Measurements from ENCODE around the gene CD247.
"Not testable (repeated sequence)": the region's sequence is repeated elsewhere in the genome, so short reads cannot be mapped to it uniquely, and the experiment has no call there.

CD247 gene

DNA sequence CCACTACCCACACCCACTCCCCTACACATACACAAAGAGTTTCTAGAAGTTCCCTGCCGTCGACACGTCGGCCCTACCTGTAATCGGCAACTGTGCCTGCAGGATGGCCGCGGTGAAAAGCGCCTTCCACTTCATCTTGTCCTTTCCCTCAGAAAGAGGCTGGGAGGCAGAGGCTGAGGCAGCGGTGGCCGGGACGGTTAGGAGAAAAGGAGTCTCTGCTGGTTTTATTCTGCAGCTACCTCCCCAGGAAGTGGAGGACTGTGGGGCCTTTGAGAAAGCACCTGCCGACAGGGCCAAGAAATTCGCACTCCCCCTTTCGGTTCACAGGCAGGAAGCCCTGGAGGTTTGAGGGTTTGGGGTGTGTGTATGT, at the start of gene CD247:
CD247 (minus strand) TSS at position 199 of the 370 bp plus-strand sequence; CDS start at position 135, 64 bp downstream.
- DNase-seq = no peak

GRCh38 chr1:167567663-167568062, 49.3 kb upstream of the CD247 start:
- DNase-seq = no peak

DNA sequence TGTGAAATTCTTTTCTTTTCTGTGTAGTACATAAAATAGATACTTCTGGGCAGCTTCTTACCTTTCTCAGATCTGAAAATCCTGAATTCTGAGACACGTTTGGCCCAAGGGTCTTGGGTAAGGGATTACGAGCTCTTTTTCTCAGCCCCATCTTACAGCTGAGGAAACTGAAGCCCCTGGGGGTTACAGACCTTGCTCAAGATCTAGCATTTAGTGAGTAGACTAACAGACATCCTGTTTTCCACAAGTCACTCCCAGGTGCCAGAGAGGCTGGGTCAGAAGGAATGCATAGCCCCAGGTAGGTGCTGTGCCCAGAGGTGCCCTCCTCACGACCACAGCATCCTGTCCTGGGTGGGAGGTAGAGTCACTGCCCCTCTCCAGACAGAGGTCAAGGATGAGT, 48.4 kb upstream of the CD247 start:
- DNase-seq = no peak

GRCh38 chr1:167565922-167566321, 47.6 kb upstream of the CD247 start:
- DNase-seq = no peak

DNA sequence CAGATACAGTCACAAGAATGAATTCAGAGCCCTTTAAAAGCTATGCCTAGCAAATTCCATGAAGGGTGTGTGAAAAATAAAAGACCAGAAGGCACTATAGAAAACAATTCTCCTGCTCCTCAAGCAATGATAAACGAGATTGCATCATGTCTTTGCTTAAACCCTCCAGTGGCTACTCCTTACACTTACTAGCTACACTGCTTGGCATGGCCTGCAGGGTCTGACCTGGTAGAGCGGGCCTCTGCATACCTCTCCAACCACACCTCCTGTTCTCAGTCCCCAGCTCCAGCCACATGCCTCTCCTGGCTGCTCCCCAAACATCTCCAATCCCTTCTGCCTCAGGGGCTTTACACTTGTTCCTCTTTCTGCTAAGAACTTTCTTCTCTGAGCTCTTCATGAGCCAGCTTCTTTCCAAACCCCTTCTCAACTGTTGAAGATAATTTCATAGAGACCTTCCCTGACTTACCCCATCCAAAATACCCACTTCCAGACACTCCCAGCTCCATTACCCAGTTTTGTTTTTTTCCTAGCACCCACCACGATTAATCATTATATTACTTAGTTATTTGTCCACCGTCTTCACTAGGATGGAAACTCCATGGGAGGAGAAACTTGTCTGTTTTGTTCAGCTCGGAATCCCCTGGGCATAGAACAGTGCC, 46.4 kb upstream of the CD247 start:
- DNase-seq = peak; percentile 38 to 70 (median 58)

- peak; percentile 82 to 93 (median 89) for DNase-seq
Measured at GRCh38 chr1:167563579-167564246, 45.4 kb upstream of the CD247 start.

- DNase-seq = peak; percentile 53 to 82 (median 75)
Measured at GRCh38 chr1:167562702-167563101, 44.4 kb upstream of the CD247 start.

DNA sequence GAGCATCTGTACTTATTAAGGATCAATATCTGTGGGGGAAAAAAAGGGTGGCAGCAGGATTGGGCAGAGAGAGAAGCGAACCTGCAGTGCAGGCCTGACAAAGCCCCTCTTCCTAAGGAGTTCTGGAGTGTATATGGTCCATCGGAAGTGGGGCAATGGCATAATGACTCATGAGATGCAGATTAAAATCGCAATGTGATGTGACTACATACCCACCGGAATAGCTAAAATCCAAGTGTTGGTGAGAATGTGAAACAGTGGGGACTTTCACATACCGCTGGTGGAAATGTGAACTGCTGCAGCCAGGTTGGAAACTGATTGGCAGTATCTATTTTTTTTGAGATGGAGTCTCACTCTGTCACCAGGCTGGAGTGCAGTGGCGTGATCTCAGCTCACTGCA, 43.4 kb upstream of the CD247 start:
- DNase-seq = peak in 1 of 3 donors; percentile 33

- peak; percentile 87 to 93 (median 92) for DNase-seq
Measured at GRCh38 chr1:167555971-167556714, 37.8 kb upstream of the CD247 start.

GRCh38 chr1:167555072-167555471, 36.7 kb upstream of the CD247 start:
- DNase-seq = not testable (repeated sequence)

GRCh38 chr1:167554028-167554779, 35.9 kb upstream of the CD247 start:
- peak; percentile 56 to 66 (median 60) for DNase-seq

- peak; percentile 96 to 98 (median 97) for DNase-seq
Measured at GRCh38 chr1:167553136-167554027, 35.1 kb upstream of the CD247 start, which contains the start of gene CREG1. Gene CREG1 (minus strand): TSS chr1:167553762.

DNA sequence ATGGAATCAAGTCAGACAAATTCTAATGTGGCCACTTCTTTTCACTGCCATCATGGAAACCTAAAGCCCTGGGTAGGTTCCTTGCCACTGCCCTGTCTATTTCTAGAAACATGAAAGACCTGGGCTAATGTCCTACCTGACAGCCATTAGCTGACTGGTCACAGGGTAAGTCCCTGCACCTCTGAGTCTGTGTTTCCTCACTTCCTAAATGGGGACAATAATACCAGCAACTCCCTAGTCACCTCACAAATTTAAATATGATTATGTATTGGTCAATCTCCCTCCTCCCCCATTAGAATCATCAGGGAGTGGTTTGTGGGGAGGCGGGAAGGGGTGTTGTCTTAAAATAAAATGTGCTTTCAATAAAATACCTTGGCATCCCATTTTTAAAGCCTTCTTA, 33.0 kb upstream of the CD247 start:
- DNase-seq = peak; percentile 63 to 81 (median 74)

DNA sequence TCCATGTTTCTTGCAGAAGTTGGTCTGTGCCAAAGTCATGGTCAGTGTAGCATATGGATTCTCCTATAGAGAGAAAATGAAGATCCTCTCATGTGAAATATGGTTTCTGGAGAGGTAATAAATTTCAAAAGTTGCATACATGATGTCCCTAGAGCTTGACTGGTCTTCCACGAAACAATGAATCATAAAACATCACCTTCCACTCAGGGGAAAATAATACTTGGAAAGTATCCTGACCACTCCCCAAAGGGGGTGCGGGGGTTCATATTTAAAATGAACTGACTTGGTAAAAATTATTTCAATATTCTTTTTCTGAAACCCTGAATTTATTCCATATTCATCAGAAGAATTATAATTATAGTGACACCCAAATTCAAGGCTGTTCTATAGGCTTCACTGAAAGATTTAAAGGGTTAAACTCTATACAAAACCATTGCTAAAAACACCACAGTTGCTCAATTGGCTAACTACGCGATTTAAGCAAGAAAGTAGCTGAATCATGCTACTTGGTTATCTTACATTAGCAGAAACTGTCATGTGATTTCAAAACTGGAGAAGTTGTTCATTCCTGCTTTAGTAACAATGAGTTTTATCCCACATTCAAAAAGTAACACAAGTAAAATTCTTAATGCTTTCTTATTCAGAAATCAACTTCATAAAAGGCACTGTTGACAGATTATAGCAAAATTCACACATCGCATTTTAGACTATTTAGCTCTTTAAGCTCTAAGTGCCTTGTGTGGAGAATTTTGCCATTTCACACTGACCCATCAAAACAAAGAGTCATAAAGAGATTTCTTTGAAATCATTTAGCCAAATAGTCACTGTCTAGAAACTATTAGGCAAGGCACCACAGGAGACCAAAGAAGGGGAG, 30.0 kb upstream of the CD247 start:
- DNase-seq = peak; percentile 80 to 97 (median 94)

DNA sequence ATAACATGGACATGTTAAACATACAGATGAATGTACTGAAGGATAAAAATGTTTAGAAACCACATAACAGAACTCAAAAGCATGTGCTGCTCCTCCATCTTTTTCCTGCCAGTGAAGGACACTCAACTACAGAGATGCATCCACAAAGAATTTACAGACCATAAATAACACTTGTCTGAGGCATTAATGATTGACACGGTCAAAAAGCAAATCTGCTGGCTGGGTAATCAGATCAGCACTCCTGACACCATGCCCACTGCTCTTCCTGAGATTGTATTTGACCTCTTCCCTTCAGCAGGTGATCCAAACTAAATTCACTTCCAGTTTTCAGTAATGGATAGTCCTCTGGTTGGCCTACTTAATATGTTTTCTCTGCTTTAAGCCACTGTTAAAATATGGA, 28.6 kb upstream of the CD247 start:
- no peak for DNase-seq

DNA sequence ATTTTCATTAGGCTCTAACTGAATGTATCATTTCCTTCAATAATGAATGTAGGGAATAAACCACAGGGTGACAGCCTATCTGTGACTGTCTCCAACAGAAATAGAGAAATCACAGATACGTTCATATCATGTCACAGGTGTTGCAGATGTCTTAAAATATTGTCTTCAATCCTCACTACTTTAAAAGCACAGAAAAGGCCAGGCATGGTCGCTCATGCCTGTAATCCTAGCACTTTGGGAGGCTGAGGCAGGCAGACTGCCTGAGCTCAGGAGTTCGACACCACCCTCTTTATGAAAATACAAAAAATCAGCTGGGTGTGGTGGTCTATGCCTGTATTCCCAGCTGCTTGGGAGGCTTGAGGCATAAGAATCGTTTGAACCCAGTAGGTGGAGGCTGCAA, 27.0 kb upstream of the CD247 start:
- DNase-seq = no peak

DNA sequence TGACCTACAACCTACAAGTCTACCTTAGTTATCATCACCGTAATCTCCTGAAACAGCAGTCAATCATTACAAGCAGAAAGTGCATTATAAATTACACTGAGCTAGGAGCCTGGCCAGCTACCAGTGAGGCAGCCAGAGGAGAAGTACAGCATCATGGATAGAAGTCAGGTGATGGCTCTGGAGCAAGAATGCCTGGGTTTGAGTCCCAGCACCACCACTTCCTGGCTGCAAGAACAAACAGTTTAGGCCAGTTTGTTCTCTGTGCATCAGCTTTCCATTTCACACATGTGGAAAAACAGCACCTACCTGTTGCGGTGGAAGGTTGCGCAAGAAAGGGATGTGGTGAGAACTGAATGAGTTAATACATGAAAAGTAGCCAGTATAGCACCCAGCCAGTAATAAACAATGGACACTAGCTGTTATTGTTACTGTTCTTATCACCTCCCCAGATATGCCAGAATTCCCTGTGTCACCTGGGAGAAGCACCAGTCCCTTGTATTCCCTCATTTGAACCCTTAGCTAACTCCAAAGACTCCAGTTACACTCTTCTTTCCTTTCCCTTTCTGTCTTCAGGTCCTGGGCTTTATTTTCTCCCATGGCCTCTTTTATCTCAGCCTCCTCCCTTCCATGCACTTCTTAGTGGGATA, 26.2 kb upstream of the CD247 start:
- DNase-seq = no peak

GRCh38 chr1:167543199-167543990, 25.1 kb upstream of the CD247 start:
- no peak for DNase-seq

Data from suppressor macrophage treated with lipopolysaccharide for 1 hour (primary cell).